ENCODE data around the gene FSTL5.

- TF ChIP-seq ZBTB26 (CRISPR knock-in tag; IDR thresholded peaks at IDR 0.05) (no peak), SIN3A (IDR thresholded peaks at IDR 0.05; ENCODE audit: borderline replicate concordance in 2 of 2, control insufficient read depth in 1 of 2, low read depth in 2 of 2, low read length in 2 of 2) (no peak), POLR2AphosphoS2 (IDR thresholded peaks at IDR 0.05; ENCODE audit: low read length) (no peak), U2AF2 (optimal IDR thresholded peaks at IDR 0.05; ENCODE audit: low read depth, low read length) (no peak), POLR2AphosphoS5 (IDR thresholded peaks at IDR 0.05; ENCODE audit: control insufficient read depth, insufficient read depth, low read depth, low read length) (no peak), POLR2A (conservative IDR thresholded peaks at IDR 0.05) (no peak), CTCF (IDR thresholded peaks at IDR 0.05 in 2 of 3, conservative IDR thresholded peaks at IDR 0.05 in 1 of 3; ENCODE audit: insufficient read depth in 2 of 3, low read depth in 1 of 3, low read length in 3 of 3) (no peak), DPF2 (IDR thresholded peaks at IDR 0.05) (no peak), TARDBP (IDR thresholded peaks at IDR 0.05) (no peak), ZBTB40 (IDR thresholded peaks at IDR 0.05) (no peak), ZBTB40 (CRISPR knock-in tag; IDR thresholded peaks at IDR 0.05) (no peak)
Observed at GRCh38 chr4:161428180-161428965, 735.4 kb downstream of the FSTL5 start.
